Panc1 (cell line): ENCODE measurements around the gene FSTL4. TPM values are rescaled to one million over a fixed set of nuclear protein-coding genes. Genes with fewer than 3 reads are reported as not detected.

Source experiments
- ATAC-seq: fragments of 200-7000 bp; cut with Tn5 transposase; 2 replicates; pipeline ENCODE4 v1.9.1; 2020; ENCODE audit warnings: mild to moderate bottlenecking, moderate library complexity
- BruUV-seq: library from RNA; stranded (reverse); fragments of 400-500 nt; replicated peaks from 2 replicates; lab custom pipeline; 2021; lab: Mats Ljungman, UMichigan
- CTCF ChIA-PET: fragments of 300-600 bp; sonication (Branson Sonifier 250); formaldehyde crosslinking; loops from one replicate; lab custom pipeline; 2022; ENCODE audit warnings: antibody characterized with exemption; lab: Charles Lee
- POLR2A ChIA-PET: fragments of 300-600 bp; sonication (Branson Sonifier 250); formaldehyde crosslinking; loops from one replicate; lab custom pipeline; 2022; ENCODE audit warnings: antibody characterized with exemption; lab: Charles Lee
- DNase-seq: peaks from one replicate; pipeline ENCODE4 v3.0.0-alpha.2; 2010; ENCODE audit warnings: low read depth, low spot score
- H3K27ac ChIP-seq: 2 replicates; pipeline ENCODE4 v1.5.1; 2011; ENCODE audit warnings: mild to moderate bottlenecking, low read length, inconsistent platforms
- H3K27me3 ChIP-seq: fragments of 200-500 bp; sonication (Bioruptor generic); 2 replicates; pipeline ENCODE4 v1.6.0; 2014; ENCODE audit warnings: low read length, inconsistent platforms; ENCODE audit not compliant: control insufficient read depth, insufficient read depth
- H3K36me3 ChIP-seq: fragments of 200-500 bp; sonication (Bioruptor generic); 2 replicates; pipeline ENCODE4 v1.5.1; 2014; ENCODE audit warnings: inconsistent platforms, mild to moderate bottlenecking, low read length, moderate library complexity; ENCODE audit not compliant: control insufficient read depth, insufficient read depth
- H3K4me1 ChIP-seq: 2 replicates; pipeline ENCODE4 v1.5.1; 2011; ENCODE audit warnings: inconsistent platforms, mild to moderate bottlenecking, low read length, moderate library complexity; ENCODE audit not compliant: control insufficient read depth, insufficient read depth
- H3K4me3 ChIP-seq, 2 experiments: 2 replicates each; pipeline ENCODE4 v1.5.1; 2011 to 2012; ENCODE audit warnings: low read depth in 2 of 2, low read length in 2 of 2, mild to moderate bottlenecking in 2 of 2, inconsistent platforms in 1 of 2, moderate library complexity in 1 of 2
- H3K9me3 ChIP-seq: fragments of 200-500 bp; sonication (Bioruptor generic); 2 replicates; pipeline ENCODE4 v1.5.1; 2014; ENCODE audit warnings: low read depth, mild to moderate bottlenecking, inconsistent platforms, low read length, moderate library complexity; ENCODE audit not compliant: control insufficient read depth, insufficient read depth
- SIN3A ChIP-seq: IDR thresholded peaks from 2 replicates; pipeline ENCODE4 v1.6.1; 2012; ENCODE audit warnings: low read depth, mild to moderate bottlenecking, low read length, moderate library complexity, borderline replicate concordance; ENCODE audit not compliant: insufficient read depth
- TCF7L2 ChIP-seq: IDR thresholded peaks from 2 replicates; pipeline ENCODE4 v1.6.1; 2011; ENCODE audit warnings: mild to moderate bottlenecking, low read depth, low read length, inconsistent platforms
- in situ Hi-C: cut with HindIII; loops from 2 replicates; pipeline ENCODE4 v1.10.0; 2016; ENCODE audit warnings: low sequenced_read_pairs, low pct_unique_long_range_greater_than_20kb
- intact Hi-C: fragments of 100-400 bp; cut with micrococcal nuclease; formaldehyde crosslinking; loops from one replicate; pipeline ENCODE4 v1.10.0; 2022; ENCODE audit not compliant: unreplicated experiment
- total RNA-seq: library from RNA; stranded (reverse); gene quantifications from one replicate; pipeline ENCODE4 v1.2.1, GENCODE V29; 2021; ENCODE audit not compliant: unreplicated experiment
- TF ChIP-seq, protein P1 (sequence below), 2 experiments: IDR thresholded peaks; 2 replicates each; pipeline ENCODE4 v1.6.1; 2011 to 2012; ENCODE audit warnings: low read depth in 2 of 2, control low read depth in 1 of 2, low read length in 1 of 2, mild to moderate bottlenecking in 1 of 2, moderate library complexity in 1 of 2; ENCODE audit not compliant: insufficient read depth in 1 of 2

FSTL4 gene
- total RNA-seq, 1 experiment from 2014 or later, result 0.18 TPM

DNA sequence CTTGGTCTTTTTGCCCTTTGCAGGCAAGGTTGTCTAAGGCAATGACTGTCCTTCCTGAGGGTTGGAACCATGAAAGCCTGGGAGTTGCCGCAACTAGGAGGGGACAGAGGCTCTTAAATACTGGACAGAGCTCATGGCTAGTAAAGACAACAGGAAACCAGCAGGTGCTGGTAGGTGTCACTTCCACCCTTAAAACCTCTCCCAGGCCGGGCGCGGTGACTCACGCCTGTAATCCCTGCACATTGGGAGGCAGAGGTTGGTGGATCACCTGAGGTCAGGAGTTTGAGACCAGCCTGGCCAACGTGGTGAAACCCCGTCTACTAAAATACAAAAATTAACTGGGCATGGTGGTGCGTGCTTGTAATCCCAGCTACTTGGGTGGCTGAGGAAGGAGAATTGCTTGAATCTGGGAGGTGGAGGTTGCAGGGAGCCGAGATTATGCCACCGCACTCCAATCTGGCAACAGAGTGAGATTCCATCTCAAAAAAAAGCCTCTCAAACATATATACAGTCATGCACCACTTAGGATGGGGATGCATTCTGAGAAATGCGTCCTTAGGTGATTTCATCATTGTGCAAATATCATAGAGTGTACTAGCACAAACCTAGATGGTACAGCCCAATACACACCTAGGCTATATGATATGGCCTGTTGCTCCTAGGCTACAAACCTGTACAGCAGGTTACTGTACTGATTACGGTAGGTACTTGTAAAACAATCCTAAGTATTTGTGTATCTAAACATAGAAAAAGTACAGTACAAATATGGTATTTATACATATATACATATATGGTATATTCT lies 457.9 kb downstream of the FSTL4 start:
- no TSS peak for BruUV-seq

DNA sequence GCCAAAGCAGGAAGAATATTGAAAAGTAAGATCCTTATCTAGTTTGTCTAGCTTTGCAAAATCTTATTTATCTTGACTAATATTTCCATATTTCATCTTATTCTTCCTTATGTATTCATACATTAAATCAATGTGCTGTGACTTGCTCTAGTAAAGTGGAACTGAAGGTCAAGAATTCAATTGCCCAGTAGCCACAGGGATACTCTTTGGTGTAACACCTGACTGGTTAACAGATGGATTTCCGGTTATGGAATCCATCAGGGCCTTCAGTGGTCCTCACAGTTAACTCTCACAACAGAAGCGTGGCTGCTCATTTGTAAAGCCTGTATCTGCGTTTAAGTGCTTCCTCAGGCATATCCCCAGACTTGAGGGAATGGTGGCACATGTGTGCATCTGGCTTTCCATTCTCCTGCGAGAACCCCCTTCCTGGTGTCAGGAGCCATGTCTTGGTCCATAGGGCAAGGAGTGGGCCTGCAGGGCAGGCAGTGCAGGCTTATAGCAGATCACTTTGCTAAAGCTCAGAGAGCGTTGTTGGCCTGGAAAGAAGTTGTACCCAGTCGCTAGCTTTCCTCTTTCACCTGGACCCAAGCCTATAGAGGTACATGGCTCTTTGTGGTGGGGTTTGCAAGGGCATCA lies 461.3 kb downstream of the FSTL4 start:
- CTCF ChIA-PET, result no interaction called here
- in situ Hi-C loops, result no loop called here
- intact Hi-C loops, result no loop called here
- Histone ChIP-seq H3K27me3 (no peaks in the 10 kb centered on the region), H3K4me3 (no peak overlapping the region), H3K9me3 (no peaks in the 10 kb centered on the region), H3K4me1 (no peaks in the 10 kb centered on the region), H3K27ac (no peak overlapping the region), H3K36me3 (no peaks in the 10 kb centered on the region)
- BruUV-seq, result no TSS peak
- DNase-seq (no peak), ATAC-seq (no peak)
- TF ChIP-seq SIN3A, result no peak
- POLR2A ChIA-PET, result no interaction called here

More for the DNA sequence above, 457.9 kb downstream of the FSTL4 start:
- TF ChIP-seq TCF7L2, result no peak
- TF ChIP-seq, protein P1, sequence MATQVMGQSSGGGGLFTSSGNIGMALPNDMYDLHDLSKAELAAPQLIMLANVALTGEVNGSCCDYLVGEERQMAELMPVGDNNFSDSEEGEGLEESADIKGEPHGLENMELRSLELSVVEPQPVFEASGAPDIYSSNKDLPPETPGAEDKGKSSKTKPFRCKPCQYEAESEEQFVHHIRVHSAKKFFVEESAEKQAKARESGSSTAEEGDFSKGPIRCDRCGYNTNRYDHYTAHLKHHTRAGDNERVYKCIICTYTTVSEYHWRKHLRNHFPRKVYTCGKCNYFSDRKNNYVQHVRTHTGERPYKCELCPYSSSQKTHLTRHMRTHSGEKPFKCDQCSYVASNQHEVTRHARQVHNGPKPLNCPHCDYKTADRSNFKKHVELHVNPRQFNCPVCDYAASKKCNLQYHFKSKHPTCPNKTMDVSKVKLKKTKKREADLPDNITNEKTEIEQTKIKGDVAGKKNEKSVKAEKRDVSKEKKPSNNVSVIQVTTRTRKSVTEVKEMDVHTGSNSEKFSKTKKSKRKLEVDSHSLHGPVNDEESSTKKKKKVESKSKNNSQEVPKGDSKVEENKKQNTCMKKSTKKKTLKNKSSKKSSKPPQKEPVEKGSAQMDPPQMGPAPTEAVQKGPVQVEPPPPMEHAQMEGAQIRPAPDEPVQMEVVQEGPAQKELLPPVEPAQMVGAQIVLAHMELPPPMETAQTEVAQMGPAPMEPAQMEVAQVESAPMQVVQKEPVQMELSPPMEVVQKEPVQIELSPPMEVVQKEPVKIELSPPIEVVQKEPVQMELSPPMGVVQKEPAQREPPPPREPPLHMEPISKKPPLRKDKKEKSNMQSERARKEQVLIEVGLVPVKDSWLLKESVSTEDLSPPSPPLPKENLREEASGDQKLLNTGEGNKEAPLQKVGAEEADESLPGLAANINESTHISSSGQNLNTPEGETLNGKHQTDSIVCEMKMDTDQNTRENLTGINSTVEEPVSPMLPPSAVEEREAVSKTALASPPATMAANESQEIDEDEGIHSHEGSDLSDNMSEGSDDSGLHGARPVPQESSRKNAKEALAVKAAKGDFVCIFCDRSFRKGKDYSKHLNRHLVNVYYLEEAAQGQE (IDR thresholded peaks at IDR 0.05; ENCODE audit: insufficient read depth in 1 of 2, low read depth in 2 of 2, low read length in 1 of 2), result no peak
- POLR2A ChIA-PET, result no interaction called here
- CTCF ChIA-PET, result interaction anchor here (0.6 kb wide), 1 partner anchor 121 kb away, joined by 6 read pairs; no protein-coding TSS in a partner anchor
- Histone ChIP-seq H3K4me3 (no peak overlapping the region), H3K27me3 (no peaks in the 10 kb centered on the region), H3K27ac (no peak overlapping the region), H3K36me3 (no peaks in the 10 kb centered on the region), H3K9me3 (no peaks in the 10 kb centered on the region), H3K4me1 (no peaks in the 10 kb centered on the region)
- DNase-seq, result no peak
- intact Hi-C loops (no loop called here), in situ Hi-C loops (no loop called here)
- no peak for ATAC-seq

DNA sequence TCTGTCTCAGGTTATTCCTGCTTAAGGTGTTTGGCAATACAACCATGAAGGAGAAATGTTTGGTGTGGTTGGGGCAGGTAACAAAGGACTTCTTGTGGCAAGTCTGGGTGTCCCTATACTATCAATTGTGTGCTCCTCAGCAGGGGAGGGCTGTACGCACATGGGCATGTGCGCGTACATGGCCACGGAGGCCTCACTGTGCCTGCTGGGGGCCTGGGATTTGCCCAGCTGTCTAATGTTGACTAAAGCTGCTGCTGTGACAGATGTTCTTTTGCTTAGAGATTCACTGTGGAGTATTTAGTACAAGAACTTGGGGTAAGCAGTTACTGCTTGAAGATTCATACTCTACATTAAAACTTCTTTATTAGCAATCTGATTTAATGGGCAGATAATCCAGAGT lies 463.0 kb downstream of the FSTL4 start:
- CTCF ChIA-PET, result no interaction called here
- intact Hi-C loops, result no loop called here
- no peaks in the 10 kb centered on the region for H3K9me3 ChIP-seq
- no peaks in the 10 kb centered on the region for H3K27me3 ChIP-seq
- ATAC-seq (no peak), DNase-seq (no peak)
- no peak overlapping the region for H3K4me3 ChIP-seq
- H3K36me3 ChIP-seq, result no peaks in the 10 kb centered on the region
- POLR2A ChIA-PET, result no interaction called here
- no peak overlapping the region for H3K27ac ChIP-seq
- no TSS peak for BruUV-seq
- no peaks in the 10 kb centered on the region for H3K4me1 ChIP-seq
- in situ Hi-C loops, result no loop called here
- TF ChIP-seq TCF7L2, result no peak
